ENCODE data around the gene DOK3.
A peak's percentile ranks its signal among the peaks of the same experiment; 100 is the strongest.

DOK3 gene

DNA sequence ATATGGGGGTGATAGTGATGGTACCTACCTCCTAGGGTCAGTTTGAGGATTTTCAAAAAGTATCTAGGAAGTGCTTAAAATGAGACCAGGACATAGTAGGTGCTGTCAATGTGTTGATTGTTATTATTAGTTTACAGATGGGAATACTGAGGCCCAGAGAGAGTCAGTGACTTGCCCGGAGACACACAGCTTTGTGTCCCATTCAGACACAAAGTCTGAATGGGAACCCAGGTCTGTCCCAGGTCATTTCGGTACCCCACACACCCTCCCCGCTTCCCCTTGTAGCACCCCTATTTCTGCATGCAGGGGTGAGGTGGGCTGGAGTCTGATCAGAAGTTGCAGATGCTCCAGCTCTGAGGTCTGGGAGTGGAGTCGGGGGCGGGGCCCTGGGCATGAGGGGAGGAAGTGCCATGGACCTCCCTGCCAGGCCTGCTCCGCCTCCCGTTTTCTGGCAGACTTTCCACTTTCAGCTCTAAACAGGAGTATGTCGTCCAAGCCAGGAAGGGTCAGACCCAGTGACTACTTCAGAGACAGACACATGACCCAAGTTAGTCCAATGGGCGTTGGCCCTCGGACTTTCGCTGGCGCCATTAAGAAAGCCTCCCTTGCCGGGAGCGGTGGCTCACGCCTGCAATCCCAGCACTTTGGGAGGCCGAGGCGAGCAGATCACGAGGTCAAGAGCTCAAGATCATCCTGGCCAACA lies 32.9 kb downstream of the DOK3 start:
- TF ChIP-seq, protein P1, sequence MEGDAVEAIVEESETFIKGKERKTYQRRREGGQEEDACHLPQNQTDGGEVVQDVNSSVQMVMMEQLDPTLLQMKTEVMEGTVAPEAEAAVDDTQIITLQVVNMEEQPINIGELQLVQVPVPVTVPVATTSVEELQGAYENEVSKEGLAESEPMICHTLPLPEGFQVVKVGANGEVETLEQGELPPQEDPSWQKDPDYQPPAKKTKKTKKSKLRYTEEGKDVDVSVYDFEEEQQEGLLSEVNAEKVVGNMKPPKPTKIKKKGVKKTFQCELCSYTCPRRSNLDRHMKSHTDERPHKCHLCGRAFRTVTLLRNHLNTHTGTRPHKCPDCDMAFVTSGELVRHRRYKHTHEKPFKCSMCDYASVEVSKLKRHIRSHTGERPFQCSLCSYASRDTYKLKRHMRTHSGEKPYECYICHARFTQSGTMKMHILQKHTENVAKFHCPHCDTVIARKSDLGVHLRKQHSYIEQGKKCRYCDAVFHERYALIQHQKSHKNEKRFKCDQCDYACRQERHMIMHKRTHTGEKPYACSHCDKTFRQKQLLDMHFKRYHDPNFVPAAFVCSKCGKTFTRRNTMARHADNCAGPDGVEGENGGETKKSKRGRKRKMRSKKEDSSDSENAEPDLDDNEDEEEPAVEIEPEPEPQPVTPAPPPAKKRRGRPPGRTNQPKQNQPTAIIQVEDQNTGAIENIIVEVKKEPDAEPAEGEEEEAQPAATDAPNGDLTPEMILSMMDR (IDR thresholded peaks at IDR 0.05; ENCODE audit: control insufficient read depth, insufficient read depth, low read depth, low read length, missing control alignments): no peak
- H3K4me3 ChIP-seq (ENCODE audit: control insufficient read depth, low read depth, low read length): no peak overlapping the region
- no peak for DNase-seq (ENCODE audit: low read depth)

DNA sequence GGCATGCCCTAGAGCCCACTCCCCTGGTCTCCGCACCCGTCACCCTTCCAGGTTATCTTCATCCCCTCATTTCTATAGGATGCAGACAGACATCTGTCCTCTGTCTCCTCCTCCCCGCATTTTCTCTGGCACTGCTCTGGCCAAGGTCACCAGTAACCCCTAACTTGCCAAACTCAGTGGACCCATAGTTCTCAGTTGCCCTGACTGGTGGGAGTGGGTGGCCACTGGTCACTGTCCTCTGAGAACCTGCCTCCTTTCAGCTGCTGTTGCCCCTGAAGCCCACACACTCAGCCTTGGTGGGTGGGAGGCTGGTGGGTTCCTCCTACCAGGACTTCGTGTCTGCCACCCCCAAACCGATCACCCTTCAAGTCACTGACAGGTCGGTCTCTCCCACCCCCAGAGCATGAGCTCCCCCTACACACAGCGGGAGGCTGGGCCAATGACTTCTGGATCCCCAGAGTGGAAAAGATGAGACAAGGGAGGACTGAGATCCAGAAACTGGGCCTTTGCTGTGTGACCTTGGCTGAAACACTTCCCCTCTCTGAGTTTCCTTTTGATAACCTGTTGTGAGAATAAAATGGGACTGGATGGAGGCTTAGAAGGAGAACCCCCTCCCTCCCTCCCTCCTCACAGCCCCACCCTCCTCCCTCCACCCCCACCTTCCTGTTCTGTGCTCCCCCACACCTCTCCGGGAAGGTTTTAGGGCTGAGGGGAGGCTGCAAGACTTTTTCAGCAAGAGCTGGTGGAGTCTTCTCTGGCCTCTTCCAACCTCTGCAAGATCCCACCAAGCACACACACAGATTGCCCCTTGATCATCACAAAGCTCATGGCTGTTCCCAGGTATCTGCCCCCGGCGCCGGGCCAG lies 33.8 kb downstream of the DOK3 start:
- DNase-seq (ENCODE audit: low read depth): no peak
- no peak overlapping the region for H3K4me3 ChIP-seq (ENCODE audit: control insufficient read depth, low read depth, low read length)
- TF ChIP-seq, protein P1 (IDR thresholded peaks at IDR 0.05; ENCODE audit: control insufficient read depth, insufficient read depth, low read depth, low read length, missing control alignments): no peak

DNA sequence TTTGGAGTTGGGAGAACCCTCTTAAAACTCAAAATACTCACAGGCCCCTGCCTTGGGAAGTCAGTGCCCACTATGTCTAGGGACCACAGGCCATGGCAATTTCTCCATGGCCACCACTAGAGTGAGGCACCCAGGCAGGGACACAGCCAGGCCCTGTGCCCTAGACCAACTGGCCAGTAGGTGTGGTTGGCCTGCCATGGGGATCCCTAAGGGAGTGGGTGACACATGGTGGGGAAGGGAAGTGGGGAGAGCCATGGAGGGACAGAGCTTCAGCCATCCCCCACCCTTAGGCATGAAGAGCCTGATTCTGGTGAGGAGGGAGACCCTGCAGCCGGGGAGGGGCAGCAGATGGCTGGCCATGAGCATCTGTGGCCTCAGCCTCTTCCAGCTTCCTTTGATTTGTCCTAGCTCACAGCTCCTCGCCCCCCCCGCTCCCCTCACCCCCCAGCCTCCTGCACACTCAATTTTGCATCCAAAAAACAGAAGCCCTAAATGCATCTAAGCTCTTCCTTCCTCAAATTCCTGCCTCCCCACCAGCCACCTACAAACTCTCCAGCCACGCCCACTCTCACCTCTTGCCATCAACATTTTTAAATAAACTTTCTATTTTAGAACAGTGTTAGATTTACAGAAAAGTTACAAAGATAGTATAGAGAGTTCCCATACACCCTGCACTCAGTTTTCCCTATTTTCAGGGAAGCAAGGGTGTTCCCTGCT lies 34.6 kb downstream of the DOK3 start:
- H3K4me3 ChIP-seq (ENCODE audit: control insufficient read depth, low read depth, low read length): no peak overlapping the region
- DNase-seq (ENCODE audit: low read depth): no peak
- TF ChIP-seq, protein P1 (IDR thresholded peaks at IDR 0.05; ENCODE audit: control insufficient read depth, insufficient read depth, low read depth, low read length, missing control alignments): no peak

DNA sequence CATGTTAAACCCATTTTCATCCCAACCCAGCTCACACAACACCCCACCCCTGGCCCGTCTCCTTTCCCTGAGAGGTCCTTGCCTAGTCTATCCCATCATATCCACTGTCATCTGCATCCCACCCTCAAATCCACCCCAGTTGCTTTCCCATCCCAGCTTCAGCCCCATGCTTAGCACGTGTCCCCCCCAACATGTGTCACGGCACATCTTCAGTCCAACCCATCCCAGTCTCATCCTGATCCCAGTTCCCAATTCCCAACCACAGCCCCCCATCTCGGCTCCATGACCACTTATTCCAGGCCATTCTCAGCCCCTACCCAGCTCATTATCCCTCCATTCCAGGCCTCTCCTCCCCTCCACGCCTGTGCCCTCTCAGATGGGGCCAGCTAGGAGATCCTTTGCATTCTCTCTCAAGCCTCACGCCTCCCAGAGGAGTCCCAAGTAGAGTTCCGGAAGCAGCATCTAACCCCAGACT lies 35.6 kb downstream of the DOK3 start:
- DNase-seq (ENCODE audit: low read depth): no peak
- TF ChIP-seq, protein P1 (IDR thresholded peaks at IDR 0.05; ENCODE audit: control insufficient read depth, insufficient read depth, low read depth, low read length, missing control alignments): no peak
- no peak overlapping the region; the same call in 1 of the 2 replicates for H3K4me3 ChIP-seq (ENCODE audit: control insufficient read depth, low read depth, low read length)

DNA sequence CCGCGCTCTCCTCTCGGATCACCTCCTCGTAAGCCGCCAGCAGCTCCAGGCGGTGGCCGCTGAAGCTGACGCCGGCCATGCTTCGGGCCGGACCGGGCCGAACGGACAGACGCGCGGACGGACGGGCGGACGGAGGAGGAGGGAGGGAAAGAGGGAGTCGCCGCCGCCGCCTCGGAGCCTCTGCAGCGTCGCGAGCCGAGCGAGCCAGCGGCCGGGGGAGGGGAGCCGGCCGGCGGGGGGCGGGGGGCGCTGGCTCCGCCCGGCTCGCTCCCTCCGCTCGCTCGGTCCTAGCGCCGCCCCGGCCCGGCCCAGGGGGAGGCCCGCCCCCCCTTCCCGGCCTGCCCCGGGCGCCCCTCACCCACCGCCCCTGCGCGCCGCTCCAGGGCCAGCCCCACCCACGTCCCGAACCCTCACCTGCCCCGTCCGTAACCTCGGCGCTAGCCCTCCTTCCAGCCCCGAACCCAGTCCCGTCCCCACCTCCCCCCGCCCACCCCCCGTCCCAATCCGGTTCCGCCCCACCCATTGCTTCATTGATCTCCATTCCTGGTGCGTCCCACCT lies 36.1 kb downstream of the DOK3 start, which contains the start of gene DBN1:
Gene DBN1 (minus strand): TSS at position 192 of the 559 bp plus-strand sequence. CDS start 113 bp downstream, at position 79.
- TF ChIP-seq, protein P1 (IDR thresholded peaks at IDR 0.05; ENCODE audit: control insufficient read depth, insufficient read depth, low read depth, low read length, missing control alignments): no peak
- no peak for DNase-seq (ENCODE audit: low read depth)
- H3K4me3 ChIP-seq (ENCODE audit: control insufficient read depth, low read depth, low read length): peak within 1 kb of the TSS; percentile 92

Data from AG09309 (cell line).